Thoracic aorta (tissue), 2 donors: ENCODE results near the gene TRIM38. TPM values are rescaled to one million over a fixed set of nuclear protein-coding genes. Genes with fewer than 3 reads are reported as not detected.
A peak's percentile ranks its signal among the peaks of the same experiment; 100 is the strongest.

Experiments used
- ATAC-seq: fragments of 150-250 bp; one replicate; pipeline ENCODE4 v1.8.0; 2017; ENCODE audit warnings: low read depth; ENCODE audit not compliant: insufficient number of reproducible peaks, low FRiP score
- DNase-seq: peaks from one replicate; pipeline ENCODE4 v3.0.0-alpha.2; 2020; ENCODE audit warnings: low spot score
- H3K27ac ChIP-seq, 2 donors: fragments of 200-600 bp; sonication (generic); 1 replicate in 1 of 2; 2 replicates in 1 of 2; pipeline ENCODE4 v1.5.1; 2016; ENCODE audit warnings: mild to moderate bottlenecking in 2 of 2, moderate library complexity in 2 of 2
- H3K27me3 ChIP-seq: fragments of 200-600 bp; sonication (generic); replicated peaks from 2 replicates; pipeline ENCODE4 v1.6.0; 2016; ENCODE audit warnings: mild to moderate bottlenecking; ENCODE audit not compliant: insufficient read depth
- H3K36me3 ChIP-seq: fragments of 200-600 bp; sonication (generic); one replicate; pipeline ENCODE4 v1.5.1; 2016
- H3K4me1 ChIP-seq, 2 donors: fragments of 200-600 bp; sonication (generic); 1 replicate in 1 of 2; 2 replicates in 1 of 2; pipeline versions ENCODE4 v1.5.1 to v1.6.0; 2016; ENCODE audit warnings: low read depth in 2 of 2, mild to moderate bottlenecking in 1 of 2; ENCODE audit not compliant: control insufficient read depth in 1 of 2
- H3K4me3 ChIP-seq: fragments of 200-600 bp; sonication (generic); 2 replicates; pipeline ENCODE4 v1.5.1; 2016; ENCODE audit warnings: mild to moderate bottlenecking
- H3K9me3 ChIP-seq: fragments of 200-600 bp; sonication (generic); 2 replicates; pipeline ENCODE4 v1.5.1; 2016
- CTCF ChIP-seq: fragments of 200-600 bp; sonication (generic); IDR thresholded peaks from one replicate; pipeline ENCODE4 v1.5.1; 2019; ENCODE audit warnings: antibody characterized with exemption
- total RNA-seq, 2 donors: library from RNA; depleted of rRNA; stranded (reverse); fragments of >200 nt; gene quantifications; one replicate each; pipeline versions ENCODE4 v1.1.0 to v1.2.3, GENCODE V29; 2016

TRIM38 gene
- total RNA-seq, 2 donors from 2014 or later = 19.5 to 25.1 TPM

GRCh38 chr6:25918083-25918683 is 44.4 kb upstream of the TRIM38 start:
- no peak for ATAC-seq
- no peak for TF ChIP-seq CTCF
- Histone ChIP-seq H3K27me3 (no peaks in the 10 kb centered on the region), H3K4me1 (peaks cover 2 to 16% of the 10 kb centered on the region in 2 donors), H3K9me3 (no peaks in the 10 kb centered on the region), H3K36me3 (no peaks in the 10 kb centered on the region), H3K27ac (no peak overlapping the region), H3K4me3 (no peak overlapping the region)
- no peak for DNase-seq

- ATAC-seq = no peak
- Histone ChIP-seq H3K4me1 (peaks cover 2 to 16% of the 10 kb centered on the region in 2 donors), H3K9me3 (no peaks in the 10 kb centered on the region), H3K36me3 (no peaks in the 10 kb centered on the region), H3K4me3 (no peak overlapping the region), H3K27me3 (no peaks in the 10 kb centered on the region), H3K27ac (no peak overlapping the region)
- DNase-seq = no peak
- TF ChIP-seq CTCF = no peak
Observed at GRCh38 chr6:25919657-25920056, 42.9 kb upstream of the TRIM38 start.

GRCh38 chr6:25921525-25922203 is 40.9 kb upstream of the TRIM38 start:
- Histone ChIP-seq H3K4me3 (no peak overlapping the region), H3K4me1 (peaks cover 2 to 17% of the 10 kb centered on the region in 2 donors), H3K27ac (peak overlapping the region; percentile 34 to 49), H3K9me3 (no peaks in the 10 kb centered on the region), H3K27me3 (no peaks in the 10 kb centered on the region), H3K36me3 (no peaks in the 10 kb centered on the region)
- no peak for TF ChIP-seq CTCF
- ATAC-seq = no peak
- no peak for DNase-seq

GRCh38 chr6:25922301-25922700 is 40.3 kb upstream of the TRIM38 start:
- peak; percentile 6 for DNase-seq
- peak overlapping the region; percentile 34 to 49 for H3K27ac ChIP-seq
- H3K36me3 ChIP-seq = no peaks in the 10 kb centered on the region
- peak; percentile 82 for ATAC-seq
- no peaks in the 10 kb centered on the region for H3K27me3 ChIP-seq
- H3K9me3 ChIP-seq = no peaks in the 10 kb centered on the region
- no peak for TF ChIP-seq CTCF
- no peak overlapping the region for H3K4me3 ChIP-seq
- H3K4me1 ChIP-seq = peaks cover 2 to 23% of the 10 kb centered on the region in 2 donors

GRCh38 chr6:25925876-25926275 is 36.7 kb upstream of the TRIM38 start:
- Histone ChIP-seq H3K27me3 (no peaks in the 10 kb centered on the region), H3K9me3 (no peaks in the 10 kb centered on the region), H3K27ac (no peak overlapping the region)

More at GRCh38 chr6:25925876-25926275, 36.7 kb upstream of the TRIM38 start:
- ATAC-seq = no peak
- DNase-seq = no peak
- TF ChIP-seq CTCF = no peak
- Histone ChIP-seq H3K36me3 (no peaks in the 10 kb centered on the region), H3K4me3 (no peak overlapping the region), H3K4me1 (peaks cover 6 to 34% of the 10 kb centered on the region in 2 donors)
